ENCODE results near the gene DCLRE1B.

GRCh38 chr1:113947388-113948107, 42.4 kb downstream of the DCLRE1B start:
- TF ChIP-seq POLR2A (IDR thresholded peaks at IDR 0.05) = no peak
- TF ChIP-seq, protein P1, sequence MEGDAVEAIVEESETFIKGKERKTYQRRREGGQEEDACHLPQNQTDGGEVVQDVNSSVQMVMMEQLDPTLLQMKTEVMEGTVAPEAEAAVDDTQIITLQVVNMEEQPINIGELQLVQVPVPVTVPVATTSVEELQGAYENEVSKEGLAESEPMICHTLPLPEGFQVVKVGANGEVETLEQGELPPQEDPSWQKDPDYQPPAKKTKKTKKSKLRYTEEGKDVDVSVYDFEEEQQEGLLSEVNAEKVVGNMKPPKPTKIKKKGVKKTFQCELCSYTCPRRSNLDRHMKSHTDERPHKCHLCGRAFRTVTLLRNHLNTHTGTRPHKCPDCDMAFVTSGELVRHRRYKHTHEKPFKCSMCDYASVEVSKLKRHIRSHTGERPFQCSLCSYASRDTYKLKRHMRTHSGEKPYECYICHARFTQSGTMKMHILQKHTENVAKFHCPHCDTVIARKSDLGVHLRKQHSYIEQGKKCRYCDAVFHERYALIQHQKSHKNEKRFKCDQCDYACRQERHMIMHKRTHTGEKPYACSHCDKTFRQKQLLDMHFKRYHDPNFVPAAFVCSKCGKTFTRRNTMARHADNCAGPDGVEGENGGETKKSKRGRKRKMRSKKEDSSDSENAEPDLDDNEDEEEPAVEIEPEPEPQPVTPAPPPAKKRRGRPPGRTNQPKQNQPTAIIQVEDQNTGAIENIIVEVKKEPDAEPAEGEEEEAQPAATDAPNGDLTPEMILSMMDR (IDR thresholded peaks at IDR 0.05) = no peak

All from heart left ventricle (tissue), 13 donors.